Loucy (cell line): ENCODE measurements around the gene ALKBH5.

Experiments
- H2AFZ ChIP-seq: fragments of 200-600 bp; sonication (generic); 2 replicates; pipeline ENCODE4 v1.6.0; 2016; ENCODE audit warnings: antibody characterized with exemption, mild to moderate bottlenecking, low read length, moderate library complexity
- H3F3A ChIP-seq: fragments of 200-600 bp; 2 replicates; pipeline ENCODE4 v1.6.0; 2016; ENCODE audit warnings: antibody characterized with exemption, low read depth, mild to moderate bottlenecking
- H3K27me3 ChIP-seq: fragments of 200-600 bp; sonication (generic); 2 replicates; pipeline ENCODE4 v1.6.1; 2014; ENCODE audit warnings: low read length, mild to moderate bottlenecking; ENCODE audit not compliant: insufficient read depth, poor library complexity, severe bottlenecking
- H3K36me3 ChIP-seq: fragments of 200-600 bp; sonication (generic); 2 replicates; pipeline ENCODE4 v1.6.1; 2016; ENCODE audit warnings: low read length; ENCODE audit not compliant: insufficient read depth
- H3K4me1 ChIP-seq: fragments of 200-600 bp; sonication (generic); 2 replicates; pipeline ENCODE4 v1.5.1; 2014; ENCODE audit warnings: low read length, mild to moderate bottlenecking; ENCODE audit not compliant: insufficient read depth, poor library complexity, severe bottlenecking
- H3K4me2 ChIP-seq: fragments of 200-600 bp; sonication (generic); 2 replicates; pipeline ENCODE4 v1.6.0; 2014; ENCODE audit warnings: antibody characterized with exemption, low read length, low read depth, mild to moderate bottlenecking; ENCODE audit not compliant: poor library complexity, severe bottlenecking
- H3K4me3 ChIP-seq: fragments of 200-600 bp; sonication (generic); 2 replicates; pipeline ENCODE4 v1.5.1; 2014; ENCODE audit warnings: low read length, mild to moderate bottlenecking, mixed read lengths; ENCODE audit not compliant: poor library complexity, severe bottlenecking
- H3K79me2 ChIP-seq: fragments of 200-600 bp; sonication (generic); 2 replicates; pipeline ENCODE4 v1.6.1; 2014; ENCODE audit warnings: low read length; ENCODE audit not compliant: insufficient read depth
- H3K9ac ChIP-seq: fragments of 200-600 bp; sonication (generic); 2 replicates; pipeline ENCODE4 v1.6.0; 2014; ENCODE audit warnings: mild to moderate bottlenecking, low read depth, low read length, moderate library complexity; ENCODE audit not compliant: poor library complexity, severe bottlenecking
- H3K9me2 ChIP-seq: fragments of 200-600 bp; sonication (generic); replicated peaks from 2 replicates; pipeline ENCODE4 v1.6.1; 2016; ENCODE audit warnings: low read depth, low read length, mixed read lengths
- H3K9me3 ChIP-seq: fragments of 200-600 bp; sonication (generic); 2 replicates; pipeline ENCODE4 v1.6.1; 2014; ENCODE audit warnings: mild to moderate bottlenecking, antibody characterized with exemption, low read length, low read depth; ENCODE audit not compliant: insufficient read depth
- H4K20me1 ChIP-seq: fragments of 200-600 bp; sonication (generic); 2 replicates; pipeline ENCODE4 v1.6.0; 2014; ENCODE audit warnings: antibody characterized with exemption, low read length, mild to moderate bottlenecking; ENCODE audit not compliant: insufficient read depth, poor library complexity, severe bottlenecking
- CTCF ChIP-seq: fragments of 200-600 bp; sonication (generic); conservative IDR thresholded peaks from 2 replicates; pipeline ENCODE4 v1.5.1; 2014; ENCODE audit warnings: mild to moderate bottlenecking, antibody characterized with exemption, low read length
- EZH2phosphoT487 ChIP-seq: fragments of 200-600 bp; IDR thresholded peaks from 2 replicates; pipeline ENCODE4 v1.6.1; 2018; ENCODE audit warnings: antibody characterized with exemption, mild to moderate bottlenecking, moderate library complexity, borderline replicate concordance

The ALKBH5 gene

DNA sequence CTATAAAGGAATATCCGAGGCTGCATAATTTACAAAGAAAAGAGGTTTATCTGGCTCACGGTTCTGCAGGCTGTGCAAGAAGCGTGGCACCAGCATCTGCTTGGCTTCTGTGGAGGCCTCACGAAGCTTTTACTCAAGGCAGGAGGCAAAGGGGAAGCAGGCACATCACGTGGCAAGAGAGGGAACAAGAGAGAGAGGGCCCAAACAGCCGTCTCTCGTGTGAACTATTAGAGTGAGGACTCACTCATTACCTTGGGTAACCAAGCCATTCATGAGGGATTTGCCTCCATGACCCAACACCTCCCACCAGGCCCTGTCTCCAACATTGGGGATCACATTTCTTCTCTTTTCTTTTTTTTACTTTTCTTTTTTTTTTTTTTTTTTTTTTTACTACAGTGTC lies 7.5 kb upstream of the ALKBH5 start:
- TF ChIP-seq EZH2phosphoT487 = no peak
- TF ChIP-seq CTCF = no peak
- Histone ChIP-seq H3K9ac (no peak overlapping the region), H3K79me2 (no peaks in the 10 kb centered on the region), H4K20me1 (no peaks in the 10 kb centered on the region), H3K36me3 (no peaks in the 10 kb centered on the region), H3K9me2 (no peaks in the 10 kb centered on the region), H3K27me3 (no peaks in the 10 kb centered on the region), H3K4me1 (no peaks in the 10 kb centered on the region), H3K4me2 (no peak overlapping the region), H3K9me3 (no peaks in the 10 kb centered on the region), H3K4me3 (no peak overlapping the region), H2AFZ (no peak overlapping the region), H3F3A (no peaks in the 10 kb centered on the region)

DNA sequence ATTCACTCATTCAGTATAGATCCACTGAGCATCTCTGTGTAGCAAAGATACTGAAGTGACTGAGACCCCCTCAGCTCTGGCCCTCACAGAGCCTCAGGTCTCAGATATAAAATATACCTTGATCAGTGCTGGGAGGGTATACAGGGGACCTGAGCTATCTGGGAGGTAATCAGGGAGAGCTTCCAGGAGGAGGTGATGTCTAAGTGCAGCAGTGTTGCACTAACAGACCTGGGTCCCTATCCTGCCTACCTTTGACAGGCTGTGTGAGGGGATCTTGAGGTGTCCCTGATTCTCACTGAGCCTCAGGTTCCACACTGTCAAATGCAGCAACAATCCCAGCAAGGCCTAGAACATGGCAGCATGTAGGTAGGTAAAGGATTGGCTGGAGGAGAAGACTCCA lies 6.5 kb upstream of the ALKBH5 start:
- Histone ChIP-seq H3K4me2 (no peak overlapping the region), H3K9ac (no peak overlapping the region), H3K9me3 (no peaks in the 10 kb centered on the region), H3K4me1 (peaks cover 5% of the 10 kb centered on the region), H3K9me2 (no peaks in the 10 kb centered on the region), H2AFZ (no peak overlapping the region), H4K20me1 (no peaks in the 10 kb centered on the region), H3F3A (no peaks in the 10 kb centered on the region), H3K36me3 (no peaks in the 10 kb centered on the region), H3K4me3 (no peak overlapping the region), H3K27me3 (no peaks in the 10 kb centered on the region), H3K79me2 (peaks cover 7% of the 10 kb centered on the region; the same call in 1 of the 2 replicates)
- no peak for TF ChIP-seq EZH2phosphoT487
- TF ChIP-seq CTCF = no peak

DNA sequence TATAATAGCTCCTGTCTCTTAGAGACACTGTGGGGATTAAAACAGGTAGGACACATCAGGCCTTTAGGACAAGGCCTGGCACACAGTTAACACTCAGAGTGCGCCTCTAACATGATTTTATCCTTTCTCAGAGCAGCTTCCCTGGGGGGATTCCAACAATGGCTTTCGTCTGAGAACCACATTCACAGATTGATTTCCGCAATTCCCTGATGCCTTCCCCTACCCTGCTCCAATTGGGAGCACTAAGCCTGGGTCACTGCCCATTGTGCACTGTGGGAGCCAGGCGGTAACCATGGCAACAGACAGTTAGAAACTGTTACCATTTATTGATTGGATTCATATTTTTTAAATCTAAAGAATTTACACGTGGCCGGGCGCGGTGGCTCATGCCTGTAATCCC lies 5.9 kb upstream of the ALKBH5 start:
- no peaks in the 10 kb centered on the region for H3K9me3 ChIP-seq
- H2AFZ ChIP-seq = no peak overlapping the region
- no peaks in the 10 kb centered on the region for H3K27me3 ChIP-seq
- H3K9me2 ChIP-seq = no peaks in the 10 kb centered on the region
- H3K9ac ChIP-seq = no peak overlapping the region
- peaks cover 9% of the 10 kb centered on the region for H3K4me1 ChIP-seq
- no peak overlapping the region for H3K4me3 ChIP-seq
- no peaks in the 10 kb centered on the region for H4K20me1 ChIP-seq
- H3K4me2 ChIP-seq = no peak overlapping the region
- no peaks in the 10 kb centered on the region for H3F3A ChIP-seq
- H3K36me3 ChIP-seq = no peaks in the 10 kb centered on the region
- peaks cover 10% of the 10 kb centered on the region; the same call in 1 of the 2 replicates for H3K79me2 ChIP-seq
- TF ChIP-seq CTCF (no peak), EZH2phosphoT487 (no peak)
